DLD1 (cell line): Measurements from ENCODE around the gene C7.
"Not testable (repeated sequence)": the region's sequence is repeated elsewhere in the genome, so short reads cannot be mapped to it uniquely, and the experiment has no call there.

Source experiments
- in situ Hi-C: cut with HindIII; loops from 2 replicates; pipeline ENCODE4 v1.10.0; 2017; ENCODE audit warnings: low sequenced_read_pairs

The C7 gene

DNA sequence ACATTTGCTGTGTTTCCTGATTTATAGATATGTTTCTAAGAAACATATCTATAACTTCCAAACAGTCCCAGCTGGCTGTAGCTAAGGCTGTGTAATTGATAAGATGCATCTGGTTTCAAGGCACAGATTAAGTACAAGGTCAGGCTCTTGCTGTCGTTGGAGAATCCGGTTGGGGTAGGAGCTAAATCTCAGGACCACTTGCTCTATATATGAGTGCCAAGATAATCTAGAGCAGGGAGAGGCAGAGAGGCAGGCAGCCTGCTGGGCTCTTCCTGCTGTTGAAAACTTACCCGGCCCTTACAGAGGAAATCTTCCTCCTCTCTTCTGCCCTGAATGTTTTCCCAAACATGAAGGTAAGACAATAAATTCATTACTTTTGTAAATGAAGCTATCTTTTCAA is at the start of gene C7:
Gene C7, plus strand, starts transcription at position 234 of the 400 bp plus-strand sequence. Its CDS starts 114 bp downstream, at position 348.
- in situ Hi-C loops: loop anchor here (25.0 kb wide), 1 partner anchor 728 kb away; no protein-coding TSS in a partner anchor

GRCh38 chr5:40860711-40861110 is 48.6 kb upstream of the C7 start:
- in situ Hi-C loops: no loop called here

GRCh38 chr5:40865004-40865403 is 44.3 kb upstream of the C7 start:
- in situ Hi-C loops: not testable (repeated sequence)

GRCh38 chr5:40866844-40867243 is 42.5 kb upstream of the C7 start:
- in situ Hi-C loops: no loop called here

- in situ Hi-C loops: no loop called here
Observed at GRCh38 chr5:40869384-40869783, 39.9 kb upstream of the C7 start.

DNA sequence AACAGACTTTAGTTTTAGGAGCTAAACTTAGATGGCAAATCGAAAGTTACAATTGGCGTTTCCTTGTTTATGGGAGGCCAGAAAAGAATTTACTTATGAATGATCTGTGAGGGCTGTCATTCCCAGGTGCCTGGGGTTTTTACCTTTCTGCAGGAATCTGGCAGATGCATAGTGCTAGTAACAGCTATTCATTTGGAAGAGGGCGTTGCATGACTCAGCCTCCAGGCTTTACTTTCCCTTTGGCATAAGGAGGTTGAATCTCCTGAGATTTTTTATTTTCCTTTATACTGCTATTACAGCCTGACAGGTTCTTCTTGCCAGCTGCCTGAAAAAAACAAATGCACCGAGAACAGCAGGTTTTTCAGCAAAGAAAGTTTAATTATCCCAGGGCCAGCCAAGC is 38.1 kb upstream of the C7 start:
- in situ Hi-C loops: no loop called here

- in situ Hi-C loops: not testable (repeated sequence)
Observed at GRCh38 chr5:40872253-40872652, 37.0 kb upstream of the C7 start.

GRCh38 chr5:40873286-40873880 is 35.9 kb upstream of the C7 start:
- in situ Hi-C loops: no loop called here

DNA sequence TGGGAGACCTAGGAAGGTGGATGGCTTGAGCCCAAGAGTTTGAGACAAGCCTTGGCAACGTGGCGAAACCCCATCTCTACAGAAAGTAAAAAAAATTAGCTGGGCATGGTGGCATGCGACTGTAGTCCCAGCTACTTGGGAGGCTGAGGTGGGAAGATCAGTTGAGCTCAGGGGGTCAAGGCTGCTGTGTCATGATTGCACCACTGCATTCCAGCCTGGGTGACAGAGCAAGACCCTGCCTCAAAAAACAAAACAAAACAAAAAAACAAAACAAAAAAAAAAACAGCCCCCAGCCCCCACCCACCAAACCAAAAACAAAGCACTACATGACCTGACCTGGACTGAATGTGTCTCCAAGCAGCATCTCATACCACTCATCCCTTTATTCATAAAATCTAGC is 33.3 kb upstream of the C7 start:
- in situ Hi-C loops: no loop called here

DNA sequence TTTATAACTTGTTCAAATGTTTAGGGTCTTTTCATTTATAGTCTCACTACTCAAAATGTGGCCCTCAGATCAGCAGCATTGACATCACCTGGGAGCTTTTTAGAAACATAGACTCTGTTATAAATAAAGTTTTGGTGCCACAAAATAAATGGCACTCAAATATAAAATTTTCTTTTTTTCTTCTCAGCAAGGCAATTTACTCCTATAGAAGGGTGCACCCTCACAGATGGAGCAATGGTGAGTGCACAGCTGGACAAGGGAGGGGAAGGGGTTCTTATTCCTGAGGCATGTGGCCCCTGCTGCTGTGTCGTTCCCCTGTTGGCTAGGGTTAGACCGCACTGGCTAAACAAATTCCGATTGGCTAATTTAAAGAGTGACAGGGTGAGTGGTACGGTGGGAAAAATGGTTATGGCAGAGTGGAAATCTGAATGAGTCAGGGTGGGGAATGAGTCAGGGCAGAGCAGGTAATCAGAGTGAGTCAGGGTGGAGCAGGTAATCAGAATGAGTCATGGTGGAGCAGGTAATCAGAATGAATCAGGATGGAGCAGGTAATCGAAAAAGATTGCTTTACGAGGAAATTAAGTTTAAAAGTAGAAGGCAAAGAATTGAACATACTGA is 31.8 kb upstream of the C7 start:
- in situ Hi-C loops: no loop called here

DNA sequence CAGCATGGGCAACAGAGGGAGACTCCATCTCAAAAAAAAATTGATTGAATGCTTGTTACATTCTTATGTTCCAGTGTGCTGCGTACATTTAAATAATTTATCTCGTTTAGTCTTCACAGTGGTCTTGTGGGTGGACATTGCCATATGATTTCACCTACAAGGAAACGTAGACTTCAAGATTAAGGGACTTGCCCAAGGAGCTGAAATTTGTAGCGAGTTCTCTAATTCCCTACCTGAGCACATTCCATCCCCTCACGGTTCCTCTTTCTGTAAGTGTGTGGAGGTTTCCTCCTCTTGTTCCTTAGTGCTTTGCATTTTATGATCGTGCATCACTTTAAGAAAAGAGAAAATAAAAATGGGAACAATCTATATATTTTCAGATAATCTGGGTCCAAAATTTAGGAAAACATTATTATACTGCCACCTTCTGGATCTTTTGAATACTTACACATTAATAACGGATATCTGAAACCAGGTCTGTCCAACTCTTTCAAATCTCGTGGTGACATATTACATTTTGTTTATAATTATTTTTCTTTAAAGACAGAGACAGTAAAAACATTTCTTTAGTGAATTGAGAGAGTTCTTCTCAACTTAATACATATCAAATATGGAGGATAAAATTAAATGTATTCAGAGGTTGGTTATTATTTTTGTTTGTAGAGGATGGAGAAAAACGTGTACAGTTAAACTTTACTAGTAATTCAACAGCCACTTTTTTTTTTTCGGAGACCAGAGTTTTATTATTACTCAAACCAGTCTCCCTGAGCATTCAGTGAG is 29.9 kb upstream of the C7 start:
- in situ Hi-C loops: no loop called here

- in situ Hi-C loops: no loop called here
Observed at GRCh38 chr5:40882291-40882690, 27.0 kb upstream of the C7 start.

DNA sequence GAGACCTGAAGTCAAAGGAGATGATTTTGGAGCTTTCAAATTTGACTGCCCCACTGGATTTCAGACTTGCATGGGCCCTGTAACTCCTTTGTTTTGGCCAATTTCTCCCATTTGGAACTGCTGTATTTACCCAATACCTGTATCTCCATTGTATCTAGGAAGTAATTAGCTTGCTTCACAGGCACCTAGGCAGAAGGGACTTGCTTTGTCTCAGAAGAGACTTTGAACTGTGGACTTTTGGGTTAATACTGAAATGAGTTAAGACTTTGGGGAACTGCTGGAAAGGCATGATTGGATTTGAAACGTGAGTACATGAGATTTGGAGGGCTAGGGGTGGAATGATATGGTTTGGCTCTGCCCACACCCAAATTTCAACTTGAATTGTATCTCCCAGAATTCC is 26.2 kb upstream of the C7 start:
- in situ Hi-C loops: not testable (repeated sequence)

DNA sequence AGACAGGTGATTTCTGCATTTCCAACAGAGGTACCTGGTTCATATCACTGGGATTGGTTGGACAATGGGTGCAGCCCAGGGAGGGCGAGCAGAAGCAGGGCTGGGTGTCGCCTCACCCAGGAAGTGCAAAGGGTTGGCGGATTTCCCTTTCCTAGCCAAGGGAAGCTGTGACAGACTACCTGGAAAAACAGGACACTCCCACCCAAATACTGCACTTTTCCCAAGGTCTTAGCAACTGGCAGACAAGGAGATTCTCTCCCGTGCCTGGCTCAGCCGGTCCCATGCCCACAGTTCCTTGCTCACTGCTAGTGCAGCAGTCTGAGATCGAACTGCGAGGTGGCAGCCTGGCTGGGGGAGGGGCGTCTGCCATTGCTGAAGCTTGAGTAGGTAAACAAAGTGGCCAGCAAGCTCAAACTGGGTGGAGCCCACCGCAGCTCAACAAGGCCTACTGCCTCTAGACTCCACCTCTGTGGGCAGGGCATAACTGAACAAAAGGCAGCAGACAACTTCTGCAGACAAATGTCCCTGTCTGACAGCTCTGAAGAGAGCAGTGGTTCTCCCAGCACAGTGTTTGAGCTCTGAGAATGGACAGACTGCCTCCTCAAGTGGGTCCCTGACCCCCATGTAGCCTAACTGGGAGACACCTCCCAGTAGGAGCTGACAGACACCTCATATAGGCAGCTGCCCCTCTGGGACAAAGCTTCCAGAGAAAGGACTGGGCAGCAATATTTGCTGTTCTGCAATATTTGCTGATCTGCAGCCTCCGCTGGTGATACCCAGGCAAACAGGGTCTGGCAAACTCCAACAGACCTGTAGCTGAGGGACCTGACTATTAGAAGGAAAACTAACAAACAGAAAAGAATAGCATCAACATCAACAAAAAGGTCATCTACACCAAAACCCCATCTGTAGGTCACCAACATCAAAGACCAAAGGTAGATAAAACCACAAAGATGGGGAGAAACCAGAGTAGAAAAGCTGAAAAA is 13.6 kb upstream of the C7 start:
- in situ Hi-C loops: not testable (repeated sequence)

GRCh38 chr5:40904205-40904993 is 4.9 kb upstream of the C7 start:
- in situ Hi-C loops: loop anchor here (25.0 kb wide), 1 partner anchor 733 kb away; no protein-coding TSS in a partner anchor

GRCh38 chr5:40904994-40905306 is 4.3 kb upstream of the C7 start:
- in situ Hi-C loops: loop anchor here (25.0 kb wide), 1 partner anchor 732 kb away; no protein-coding TSS in a partner anchor

DNA sequence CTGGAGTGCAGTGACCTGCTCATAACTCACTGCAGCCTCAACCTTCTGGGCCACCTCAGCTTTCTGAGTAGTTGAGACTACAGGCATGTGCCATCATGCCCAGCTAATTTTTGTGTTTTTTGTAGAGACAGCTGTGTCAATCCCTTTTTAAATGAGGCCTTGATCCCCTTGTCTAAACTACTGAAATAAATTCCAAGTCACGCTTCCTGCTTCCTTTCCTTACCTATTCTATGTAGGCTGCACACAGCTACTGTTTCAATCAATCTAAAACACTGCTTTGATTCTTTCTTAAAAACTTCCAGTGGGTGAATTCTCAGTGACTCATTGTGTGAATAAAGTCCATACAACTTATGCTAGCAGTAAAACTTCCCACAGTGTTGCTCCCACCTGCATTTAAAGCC is 2.9 kb upstream of the C7 start:
- in situ Hi-C loops: loop anchor here (25.0 kb wide), 1 partner anchor 731 kb away; no protein-coding TSS in a partner anchor

DNA sequence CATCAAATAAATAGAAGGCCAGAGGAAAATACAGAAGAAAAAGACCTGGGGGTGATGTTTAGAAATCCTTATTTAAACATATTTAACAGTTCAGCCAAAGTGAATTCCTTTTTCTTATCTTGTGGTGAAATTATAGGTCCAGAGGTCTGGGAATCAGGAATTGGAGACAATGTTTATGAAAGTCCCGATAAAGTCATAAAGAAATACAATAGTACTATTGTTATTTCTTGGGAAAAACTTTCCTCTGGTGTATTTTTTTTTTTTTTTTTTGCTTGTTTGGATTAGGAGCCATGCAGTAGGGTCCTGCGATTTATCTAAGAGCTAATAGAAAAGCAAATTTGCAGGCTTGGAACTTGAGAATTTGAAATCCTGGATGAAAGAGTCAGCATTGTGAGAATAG is 426 bp downstream of the C7 start:
- in situ Hi-C loops: loop anchor here (25.0 kb wide), 1 partner anchor 728 kb away; no protein-coding TSS in a partner anchor

DNA sequence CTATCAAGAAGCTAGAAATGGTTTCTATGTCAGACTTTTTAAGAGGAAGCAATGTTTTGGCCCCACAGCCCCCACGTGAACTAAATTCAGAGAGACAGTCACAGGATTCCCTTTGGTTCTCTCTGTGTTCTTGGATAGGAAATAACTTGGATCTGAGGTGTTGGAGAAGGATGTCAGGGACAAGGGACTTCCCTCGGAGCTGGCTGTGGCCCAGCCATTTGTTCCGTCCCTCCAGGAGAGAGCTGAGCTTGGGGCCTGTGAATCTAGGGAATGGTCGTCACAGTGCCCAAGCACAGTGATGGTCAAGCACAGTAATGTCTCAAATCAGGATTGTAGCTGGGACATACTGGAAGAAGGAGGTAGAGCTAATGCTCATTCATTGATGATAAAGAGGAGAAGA is 2.0 kb downstream of the C7 start:
- in situ Hi-C loops: loop anchor here (25.0 kb wide), 1 partner anchor 726 kb away; no protein-coding TSS in a partner anchor

- in situ Hi-C loops: loop anchor here (25.0 kb wide), 1 partner anchor 722 kb away; no protein-coding TSS in a partner anchor
Observed at GRCh38 chr5:40914835-40915234, 5.5 kb downstream of the C7 start.
